ENCODE measurements around the gene ZNF74. TPM values are rescaled to one million over a fixed set of nuclear protein-coding genes. Genes with fewer than 3 reads are reported as not detected.

ZNF74 gene
- total RNA-seq, 1 experiment from 2014 or later, result 10.8 TPM

- DNase-seq (ENCODE audit: low spot score), result no peak
These were observed 26.3 kb downstream of the ZNF74 start for GRCh38 chr22:20420157-20420842.

DNA sequence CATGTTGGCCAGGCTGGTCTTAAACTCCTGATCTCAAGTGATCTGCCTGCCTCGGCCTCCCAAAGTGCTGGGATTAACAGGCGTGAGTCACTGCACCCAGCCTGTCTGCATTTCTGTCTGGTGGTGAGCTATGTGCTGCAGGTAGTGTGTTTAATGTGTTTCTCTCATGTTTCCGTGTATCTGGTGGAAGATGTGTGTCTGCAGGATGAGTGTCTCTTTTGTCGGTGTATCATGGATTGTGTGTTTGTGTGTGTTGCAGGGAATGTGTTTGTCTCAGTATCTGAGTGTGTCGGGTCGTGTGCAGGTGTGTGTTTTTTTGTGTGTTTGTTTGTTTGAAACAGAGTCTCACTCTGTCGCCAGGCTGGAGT lies 27.5 kb downstream of the ZNF74 start:
- DNase-seq (ENCODE audit: low spot score), result no peak

- no peak for DNase-seq (ENCODE audit: low spot score)
These were observed 28.5 kb downstream of the ZNF74 start for GRCh38 chr22:20422271-20423007.

GRCh38 chr22:20423008-20423905 lies 29.3 kb downstream of the ZNF74 start:
- DNase-seq (ENCODE audit: low spot score), result no peak

DNA sequence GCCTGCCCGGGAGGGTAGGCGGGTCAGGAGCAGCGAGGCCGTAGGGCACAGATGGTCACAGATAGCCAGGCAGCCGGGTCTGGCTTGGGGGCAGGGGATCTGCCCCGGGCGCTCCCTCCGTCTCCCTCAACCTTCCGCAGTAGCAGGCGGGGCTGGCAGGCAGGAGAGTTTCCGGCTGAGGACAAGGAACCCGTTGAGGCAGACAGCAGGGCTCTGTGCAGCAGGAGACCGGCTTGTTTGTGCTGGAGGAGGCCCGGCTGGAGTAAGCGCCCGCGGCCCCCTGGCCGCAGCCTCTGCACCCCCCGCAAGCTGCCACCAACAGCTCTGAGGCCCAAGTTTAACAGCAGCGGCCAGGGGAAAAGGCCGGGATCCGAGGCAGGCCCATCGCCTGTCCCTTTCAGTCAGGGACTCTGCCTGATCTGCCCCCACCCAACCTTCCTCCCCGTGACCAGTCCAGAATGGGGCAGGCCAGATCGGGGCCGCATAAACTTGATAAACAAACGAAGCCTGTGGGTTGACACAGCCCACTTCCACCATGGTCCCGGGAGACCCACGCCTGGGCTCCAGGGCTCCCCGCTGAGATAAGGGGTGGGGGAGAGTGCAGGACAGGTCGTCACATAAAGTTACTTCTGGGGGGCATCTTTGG lies 30.1 kb downstream of the ZNF74 start:
- no peak for DNase-seq (ENCODE audit: low spot score)

DNA sequence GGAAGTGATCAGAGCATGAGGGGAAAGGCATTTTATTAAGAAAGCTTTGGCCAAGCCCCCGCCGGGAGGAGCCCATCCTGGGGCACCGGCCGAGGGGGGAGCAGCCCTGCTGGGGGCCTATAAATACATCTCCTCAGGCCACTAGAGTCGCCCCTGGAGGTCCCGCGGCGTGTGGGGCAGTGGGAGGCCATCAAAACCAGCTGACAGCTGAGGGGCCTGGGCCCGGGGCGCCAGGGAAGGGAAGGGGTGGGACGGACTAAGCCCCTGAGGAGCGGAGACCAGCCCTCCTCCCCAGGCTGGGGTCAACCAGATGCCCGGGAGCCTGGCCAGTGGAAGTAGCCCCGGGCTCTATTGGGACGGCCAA lies 30.6 kb downstream of the ZNF74 start:
- no peak for DNase-seq (ENCODE audit: low spot score)

GRCh38 chr22:20424932-20425565 lies 31.1 kb downstream of the ZNF74 start:
- DNase-seq (ENCODE audit: low spot score), result no peak

DNA sequence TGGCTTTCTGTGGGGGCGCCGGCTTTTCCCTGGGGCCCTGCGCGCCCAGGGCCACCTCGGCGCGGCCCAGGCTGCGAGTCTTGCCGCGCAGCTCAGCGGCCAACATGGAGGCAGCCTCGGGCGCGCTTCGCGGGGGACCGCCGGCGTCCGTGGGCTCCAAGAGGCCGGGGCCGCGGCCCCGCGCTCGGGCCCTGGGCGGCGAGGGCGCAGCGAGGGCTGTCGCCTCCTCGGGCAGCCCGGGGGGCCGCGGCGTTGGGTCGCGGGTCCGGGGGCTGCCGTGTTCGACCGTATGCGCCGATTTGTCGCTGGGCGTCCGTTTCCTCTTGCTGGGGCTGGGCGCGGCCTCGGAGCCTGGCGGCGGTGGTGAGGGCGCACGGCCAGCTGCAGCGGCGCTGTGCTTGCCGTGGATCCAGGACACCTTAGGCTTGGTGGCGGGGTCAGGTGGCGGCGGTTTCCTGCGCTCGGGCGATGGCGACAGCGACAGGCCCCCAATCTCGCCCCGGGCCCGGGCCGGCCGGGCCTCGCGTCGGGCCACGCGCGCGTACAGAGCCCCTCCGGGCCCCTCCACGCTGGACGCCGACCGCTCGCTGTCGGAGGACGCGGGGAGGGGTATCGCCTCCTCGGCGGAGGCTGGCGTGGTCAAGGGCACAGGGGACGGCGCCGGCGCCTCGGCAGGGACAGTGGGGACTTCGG lies 31.8 kb downstream of the ZNF74 start:
- DNase-seq (ENCODE audit: low spot score), result no peak

DNA sequence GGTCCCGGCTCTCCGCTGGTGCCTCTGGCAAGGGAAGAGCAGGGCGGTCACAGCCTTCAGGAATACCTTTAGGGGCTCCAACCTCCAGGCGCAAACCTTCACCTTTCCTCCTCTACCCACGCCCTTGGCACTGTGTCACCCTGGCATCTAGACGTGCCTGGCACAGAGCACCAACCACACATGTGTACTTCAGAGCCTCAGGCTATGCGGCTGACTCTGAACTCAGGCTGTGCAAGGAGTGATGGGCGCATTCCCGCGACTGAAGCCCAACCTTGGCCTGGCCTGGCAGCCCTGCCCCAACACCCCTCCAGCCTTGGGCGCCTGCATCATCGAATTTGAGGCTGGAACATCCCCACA lies 32.3 kb downstream of the ZNF74 start:
- DNase-seq (ENCODE audit: low spot score), result no peak

- DNase-seq (ENCODE audit: low spot score), result no peak
These were observed 33.4 kb downstream of the ZNF74 start for GRCh38 chr22:20427104-20427944.

GRCh38 chr22:20427945-20428417 lies 34.0 kb downstream of the ZNF74 start:
- no peak for DNase-seq (ENCODE audit: low spot score)

DNA sequence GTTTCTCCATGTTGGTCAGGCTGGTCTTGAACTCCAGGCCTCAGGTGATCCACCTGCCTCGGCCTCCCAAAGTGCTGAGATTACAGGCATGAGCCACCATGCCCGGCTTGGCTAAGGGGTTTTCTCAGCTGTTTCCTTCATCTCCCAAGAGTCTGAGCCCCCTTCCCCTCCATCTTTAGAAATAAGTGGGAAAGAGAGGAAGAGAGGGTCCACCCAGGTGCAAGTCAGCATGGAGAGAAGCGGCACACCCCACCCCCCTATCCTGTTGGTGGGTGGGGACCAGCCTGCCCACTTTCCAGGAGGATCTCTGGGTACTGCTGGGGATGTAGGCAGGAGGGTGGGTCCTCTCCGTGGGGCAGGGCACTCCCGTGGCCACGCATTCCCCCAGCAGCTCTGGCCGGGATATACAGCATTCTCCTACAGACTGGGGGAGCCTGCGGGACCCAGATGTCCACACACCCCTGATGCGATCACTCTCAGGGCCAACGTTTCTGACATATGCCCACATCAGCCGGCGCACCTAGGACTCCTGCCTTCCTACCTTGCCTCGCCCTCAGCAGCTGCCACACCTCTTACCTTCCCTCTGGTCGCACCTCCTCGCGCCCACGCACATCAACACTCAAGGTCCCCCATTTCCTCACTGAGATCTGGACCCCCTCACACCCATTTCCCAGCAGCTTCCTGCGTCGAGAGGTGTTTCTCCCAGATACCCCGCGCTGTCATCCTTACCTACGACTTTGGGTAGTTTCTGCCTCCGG lies 34.7 kb downstream of the ZNF74 start:
- DNase-seq (ENCODE audit: low spot score), result no peak

- DNase-seq (ENCODE audit: low spot score), result no peak
These were observed 35.5 kb downstream of the ZNF74 start for GRCh38 chr22:20429254-20430100.

GRCh38 chr22:20430101-20430719 lies 36.3 kb downstream of the ZNF74 start:
- no peak for DNase-seq (ENCODE audit: low spot score)

DNA sequence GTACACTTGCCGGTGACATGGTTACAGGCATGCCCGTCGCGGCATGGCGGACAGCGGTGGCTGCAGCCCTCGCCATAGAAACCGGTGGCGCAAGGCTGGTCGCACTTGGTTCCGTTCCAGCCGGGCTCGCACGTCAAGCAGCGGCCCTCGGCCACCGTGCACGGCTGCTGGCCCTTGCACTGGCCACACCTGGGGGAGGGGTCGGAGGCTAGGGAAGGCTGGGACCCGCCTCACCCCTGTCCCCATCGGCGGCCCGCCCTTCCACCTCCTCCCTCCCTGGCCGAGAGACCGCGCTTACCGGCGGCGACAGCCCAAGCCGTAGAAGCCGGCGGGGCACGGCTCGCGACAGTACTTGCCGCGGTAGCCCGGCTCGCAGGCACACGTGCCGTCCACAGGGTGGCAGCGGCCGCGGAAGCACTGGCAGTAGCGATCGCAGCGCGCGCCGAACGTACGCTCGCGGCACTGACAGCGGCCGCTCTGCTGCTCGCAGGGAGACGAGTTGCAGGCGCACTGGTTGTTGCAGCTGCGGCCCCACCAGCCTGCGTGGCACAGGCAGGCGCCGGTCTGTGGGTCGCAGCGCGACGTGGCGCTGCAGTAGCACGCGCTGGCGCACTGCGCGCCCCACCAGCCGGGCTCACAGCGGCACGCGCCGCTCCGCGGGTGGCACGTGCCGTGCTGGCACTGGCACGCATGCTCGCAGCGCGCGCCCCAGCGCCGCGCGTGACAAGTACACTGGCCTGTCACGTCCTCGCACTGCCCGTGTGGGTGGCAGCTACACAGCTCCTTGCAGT lies 37.0 kb downstream of the ZNF74 start:
- DNase-seq (ENCODE audit: low spot score), result no peak

DNA sequence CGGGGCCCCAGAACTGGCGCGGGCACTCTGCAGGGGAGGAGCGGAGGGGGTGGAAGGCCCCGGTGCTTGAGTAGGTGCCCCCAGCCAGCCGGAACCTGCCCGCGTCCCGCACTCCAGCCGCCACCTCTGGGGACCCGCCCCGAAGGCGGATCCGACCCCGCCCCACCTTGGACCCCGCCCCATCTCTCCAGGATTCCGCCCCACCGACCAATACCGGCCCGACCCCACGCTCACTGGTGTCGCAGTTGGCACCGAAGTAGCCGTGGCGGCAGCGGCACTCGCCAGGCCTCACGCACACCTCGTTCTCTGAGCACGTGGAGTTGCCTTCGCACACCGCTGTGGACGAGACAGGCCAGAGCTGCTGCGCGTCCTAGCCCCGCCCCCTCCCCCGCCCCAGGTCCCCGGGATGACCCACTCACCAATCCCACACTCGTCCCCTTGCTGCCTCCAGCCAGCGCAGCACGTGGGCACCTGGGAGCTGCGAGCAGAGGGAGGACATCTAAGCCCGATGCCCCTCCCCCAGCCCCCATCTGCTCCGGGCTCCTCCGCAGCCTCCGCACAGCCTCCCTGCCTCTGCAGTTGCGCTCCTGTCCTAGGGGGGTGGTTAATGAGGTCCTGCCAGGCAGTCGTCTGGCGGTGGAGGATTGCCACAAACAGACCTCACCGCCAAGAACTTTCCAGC lies 37.7 kb downstream of the ZNF74 start:
- no peak for DNase-seq (ENCODE audit: low spot score)
